Activated B cell treated with CpG ODN at 0.5 μM for 24 hours (primary cell): ENCODE results near the gene GNLY. TPM values are rescaled to one million over a fixed set of nuclear protein-coding genes. Genes with fewer than 3 reads are reported as not detected.

Source experiments
- ATAC-seq: fragments of 200-7000 bp; cut with Tn5 transposase; one replicate; pipeline ENCODE4 v1.10.0; 2021; ENCODE audit warnings: low read depth, mild to moderate bottlenecking, moderate library complexity
- CTCF ChIA-PET: fragments of 350-600 bp; sonication (Branson Sonifier 250); formaldehyde crosslinking; loops from one replicate; lab custom pipeline; 2021; ENCODE audit warnings: antibody characterized with exemption; lab: Charles Lee
- POLR2A ChIA-PET: fragments of 350-600 bp; sonication (Branson Sonifier 250); formaldehyde crosslinking; loops from one replicate; lab custom pipeline; 2021; ENCODE audit warnings: antibody characterized with exemption; lab: Charles Lee
- DNase-seq: peaks from one replicate; pipeline ENCODE4 v3.0.0; 2022
- H3K27ac Mint-ChIP-seq: one replicate; pipeline ENCODE4 v1.8.0; 2020; ENCODE audit warnings: mixed read lengths
- H3K27me3 Mint-ChIP-seq: one replicate; pipeline ENCODE4 v1.8.0; 2021; ENCODE audit warnings: mixed read lengths
- H3K36me3 Mint-ChIP-seq: one replicate; pipeline ENCODE4 v1.8.0; 2021; ENCODE audit warnings: low read depth, mixed read lengths
- H3K4me1 Mint-ChIP-seq: one replicate; pipeline ENCODE4 v1.8.0; 2021; ENCODE audit warnings: mixed read lengths
- H3K4me3 Mint-ChIP-seq: one replicate; pipeline ENCODE4 v1.8.0; 2020; ENCODE audit warnings: mild to moderate bottlenecking, mixed read lengths
- H3K9me3 Mint-ChIP-seq: one replicate; pipeline ENCODE4 v1.8.0; 2020; ENCODE audit warnings: mixed read lengths
- CTCF ChIP-seq: fragments of 200-600 bp; IDR thresholded peaks from one replicate; pipeline ENCODE4 v1.8.0; 2022; ENCODE audit warnings: antibody characterized with exemption, mild to moderate bottlenecking
- intact Hi-C: fragments of 100-400 bp; cut with micrococcal nuclease; formaldehyde crosslinking; loops from one replicate; pipeline ENCODE4 v1.15.1; 2024
- total RNA-seq: library from RNA; stranded (reverse); gene quantifications from 2 replicates; pipeline ENCODE4 v1.2.3, GENCODE V29; 2022

The GNLY gene
- total RNA-seq, 1 donor from 2014 or later = 1.8 TPM

- no peak overlapping the region for H3K4me3 Mint-ChIP-seq
- no peak for DNase-seq
- no peak overlapping the region for H3K27ac Mint-ChIP-seq
- no peaks in the 10 kb centered on the region for H3K27me3 Mint-ChIP-seq
- H3K9me3 Mint-ChIP-seq = no peaks in the 10 kb centered on the region
- H3K36me3 Mint-ChIP-seq = peaks cover 86% of the 10 kb centered on the region
- TF ChIP-seq CTCF = no peak
- H3K4me1 Mint-ChIP-seq = peaks cover 24% of the 10 kb centered on the region
- intact Hi-C loops = loop anchor here (1.0 kb wide), 3 partner anchors 11 to 64 kb away; partner anchors contain the start of gene VAMP5
- POLR2A ChIA-PET = interaction anchor here (1.0 to 1.1 kb wide), 2 partner anchors 58 to 457 kb away, joined by 3 read pairs; partner anchors contain the start of genes POLR1A and PTCD3
- CTCF ChIA-PET = interaction anchor here (0.6 to 2.3 kb wide), 5 partner anchors 11 to 165 kb away, joined by 3 to 16 read pairs (median 3); no protein-coding TSS in a partner anchor
- peak; percentile 33 for ATAC-seq
Measured at GRCh38 chr2:85648619-85649018, 45.5 kb upstream of the GNLY start.

GRCh38 chr2:85649201-85650190 is 44.7 kb upstream of the GNLY start:
- H3K36me3 Mint-ChIP-seq = peaks cover 84% of the 10 kb centered on the region
- peaks cover 24% of the 10 kb centered on the region for H3K4me1 Mint-ChIP-seq
- no peaks in the 10 kb centered on the region for H3K9me3 Mint-ChIP-seq
- no peak overlapping the region for H3K27ac Mint-ChIP-seq
- intact Hi-C loops = no loop called here
- ChIA-PET POLR2A (interaction anchor here (1.1 kb wide), 1 partner anchor 457 kb away, joined by 3 read pairs; the partner anchor contains the start of genes POLR1A and PTCD3), CTCF (interaction anchor here (0.6 to 2.3 kb wide), 5 partner anchors 12 to 59 kb away, joined by 3 to 16 read pairs (median 3); no protein-coding TSS in a partner anchor)
- DNase-seq = no peak
- ATAC-seq = no peak
- no peak overlapping the region for H3K4me3 Mint-ChIP-seq
- TF ChIP-seq CTCF = no peak
- no peaks in the 10 kb centered on the region for H3K27me3 Mint-ChIP-seq

- H3K27ac Mint-ChIP-seq = no peak overlapping the region
- peaks cover 24% of the 10 kb centered on the region for H3K4me1 Mint-ChIP-seq
- ChIA-PET CTCF (interaction anchor here (0.7 kb wide), 1 partner anchor 14 kb away, joined by 3 read pairs; no protein-coding TSS in a partner anchor), POLR2A (interaction anchor here (0.6 kb wide), 1 partner anchor 19 kb away, joined by 10 read pairs; no protein-coding TSS in a partner anchor)
- H3K4me3 Mint-ChIP-seq = no peak overlapping the region
- no peak for TF ChIP-seq CTCF
- intact Hi-C loops = no loop called here
- H3K9me3 Mint-ChIP-seq = no peaks in the 10 kb centered on the region
- H3K27me3 Mint-ChIP-seq = no peaks in the 10 kb centered on the region
- H3K36me3 Mint-ChIP-seq = peaks cover 75% of the 10 kb centered on the region
- DNase-seq = no peak
- no peak for ATAC-seq
Measured at GRCh38 chr2:85650456-85650855, 43.7 kb upstream of the GNLY start.

GRCh38 chr2:85651097-85651496 is 43.1 kb upstream of the GNLY start:
- H3K36me3 Mint-ChIP-seq = peaks cover 71% of the 10 kb centered on the region
- CTCF ChIA-PET = interaction anchor here (0.7 kb wide), 1 partner anchor 14 kb away, joined by 3 read pairs; no protein-coding TSS in a partner anchor

More at GRCh38 chr2:85651097-85651496, 43.1 kb upstream of the GNLY start:
- intact Hi-C loops = loop anchor here (1.0 kb wide), 1 partner anchor 19 kb away; no protein-coding TSS in a partner anchor
- H3K4me1 Mint-ChIP-seq = peaks cover 24% of the 10 kb centered on the region
- no peak for TF ChIP-seq CTCF
- POLR2A ChIA-PET = interaction anchor here (0.6 kb wide), 1 partner anchor 20 kb away, joined by 10 read pairs; no protein-coding TSS in a partner anchor
- no peak overlapping the region for H3K27ac Mint-ChIP-seq
- H3K4me3 Mint-ChIP-seq = no peak overlapping the region
- ATAC-seq = no peak
- DNase-seq = no peak
- no peaks in the 10 kb centered on the region for H3K27me3 Mint-ChIP-seq
- no peaks in the 10 kb centered on the region for H3K9me3 Mint-ChIP-seq
